ENCODE data around the gene ASF1A. TPM values are rescaled to one million over a fixed set of nuclear protein-coding genes. Genes with fewer than 3 reads are reported as not detected.
A peak's percentile ranks its signal among the peaks of the same experiment; 100 is the strongest.

Gene ASF1A
- total and polyA plus RNA-seq, 10 of the 15 experiments (the other 5 are each of a cell fraction or from before 2014, with no cell fraction given), result 23.7 to 103 (median 31.5) TPM

DNA sequence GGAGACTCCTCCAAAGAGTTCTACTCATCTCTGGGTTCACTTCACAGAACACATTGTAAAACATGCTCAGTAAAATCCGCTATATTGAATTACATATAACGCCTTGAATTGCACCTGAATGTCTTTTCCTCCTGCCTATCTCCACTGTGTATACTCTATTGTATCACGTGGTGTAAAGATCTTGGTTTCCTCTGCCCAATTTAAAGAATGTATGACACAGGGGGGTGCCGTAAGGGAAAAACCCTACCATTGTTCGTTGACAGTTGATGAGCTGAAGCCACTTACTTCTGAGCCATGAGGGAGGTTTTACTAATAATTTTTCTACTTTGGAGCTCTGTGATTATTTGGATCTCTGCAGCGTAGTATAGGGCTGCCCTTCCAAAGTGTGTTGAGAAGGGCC is 6.0 kb downstream of the ASF1A start:
- Histone ChIP-seq H3K36me3 (ENCODE audit: control insufficient read depth in 2 of 2, insufficient read depth in 2 of 2, low read length in 1 of 2) (peaks cover 3 to 13% of the 10 kb centered on the region in 2 experiments; a peak in 3 of 4 replicates), H3K4me1 (ENCODE audit: control insufficient read depth, insufficient read depth, low read length) (peaks cover 3% of the 10 kb centered on the region; the same call in 1 of the 2 replicates), H3K4me3 (no peak overlapping the region), H3K27ac (ENCODE audit: control insufficient read depth, insufficient read depth) (no peak overlapping the region), H4K20me1 (ENCODE audit: control insufficient read depth, insufficient read depth) (no peaks in the 10 kb centered on the region), H2AFZ (ENCODE audit: control insufficient read depth, low read depth, low read length) (no peak overlapping the region), H3K9ac (ENCODE audit: control insufficient read depth, insufficient read depth, low read length) (no peak overlapping the region), H3K27me3 (replicated peaks in 1 of 2; ENCODE audit: control insufficient read depth in 2 of 2, insufficient read depth in 2 of 2, low read length in 1 of 2) (no peaks in the 10 kb centered on the region), H3K9me3 (replicated peaks; ENCODE audit: control insufficient read depth, insufficient read depth, low read length) (no peaks in the 10 kb centered on the region), H3K4me2 (ENCODE audit: control insufficient read depth, insufficient read depth) (peak overlapping the region; percentile 33; the same call in 1 of the 2 replicates), H3K79me2 (ENCODE audit: control insufficient read depth, insufficient read depth, low read length) (peaks cover 65% of the 10 kb centered on the region)
- 82% methylated on average over 6 of the region's 6 CpGs for WGBS (ENCODE audit: insufficient coverage, insufficient replicate concordance, low lambda C conversion rate, missing lambda C conversion rate)
- intact Hi-C loops (cut with micrococcal nuclease; ENCODE audit: unreplicated experiment), result loop anchor here (10.0 kb wide), 4 partner anchors 245 to 445 kb away; partner anchors contain the start of genes CEP85L and MAN1A1
- no TSS peak for BruUV-seq (replicated peaks)
- CTCF ChIA-PET, result interaction anchor here (1.1 kb wide), 1 partner anchor 18 kb away, joined by 3 read pairs; no protein-coding TSS in a partner anchor
- TF ChIP-seq, protein P1, sequence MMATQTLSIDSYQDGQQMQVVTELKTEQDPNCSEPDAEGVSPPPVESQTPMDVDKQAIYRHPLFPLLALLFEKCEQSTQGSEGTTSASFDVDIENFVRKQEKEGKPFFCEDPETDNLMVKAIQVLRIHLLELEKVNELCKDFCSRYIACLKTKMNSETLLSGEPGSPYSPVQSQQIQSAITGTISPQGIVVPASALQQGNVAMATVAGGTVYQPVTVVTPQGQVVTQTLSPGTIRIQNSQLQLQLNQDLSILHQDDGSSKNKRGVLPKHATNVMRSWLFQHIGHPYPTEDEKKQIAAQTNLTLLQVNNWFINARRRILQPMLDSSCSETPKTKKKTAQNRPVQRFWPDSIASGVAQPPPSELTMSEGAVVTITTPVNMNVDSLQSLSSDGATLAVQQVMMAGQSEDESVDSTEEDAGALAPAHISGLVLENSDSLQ (IDR thresholded peaks at IDR 0.05), result peak; percentile 45; the same call in 1 of the 2 replicates
- TF ChIP-seq RAD21 (IDR thresholded peaks at IDR 0.05; ENCODE audit: insufficient read depth, low read depth, low read length) (no peak), RAD51 (IDR thresholded peaks at IDR 0.05) (peak; percentile 93)
- FAIRE-seq (no peak), DNase-seq (ENCODE audit: low read depth, low spot score) (no peak), ATAC-seq (peak; percentile 44)
- POLR2A ChIA-PET, result interaction anchor here (0.6 to 0.9 kb wide), 4 partner anchors 9 to 432 kb away, joined by 3 to 6 read pairs (median 4); no protein-coding TSS in a partner anchor
- RAD21 ChIA-PET (ENCODE audit: unreplicated experiment), result interaction anchor here (1.0 kb wide), 2 partner anchors 9 to 211 kb away, joined by 3 read pairs; no protein-coding TSS in a partner anchor
- SMC1A ChIA-PET (ENCODE audit: uncharacterized antibody, unreplicated experiment), result interaction anchor here (0.5 to 1.6 kb wide), 6 partner anchors 9 to 439 kb away, joined by 3 to 6 read pairs (median 4); partner anchors contain the start of gene MCM9
- in situ Hi-C loops (cut with MboI), result no loop called here

DNA sequence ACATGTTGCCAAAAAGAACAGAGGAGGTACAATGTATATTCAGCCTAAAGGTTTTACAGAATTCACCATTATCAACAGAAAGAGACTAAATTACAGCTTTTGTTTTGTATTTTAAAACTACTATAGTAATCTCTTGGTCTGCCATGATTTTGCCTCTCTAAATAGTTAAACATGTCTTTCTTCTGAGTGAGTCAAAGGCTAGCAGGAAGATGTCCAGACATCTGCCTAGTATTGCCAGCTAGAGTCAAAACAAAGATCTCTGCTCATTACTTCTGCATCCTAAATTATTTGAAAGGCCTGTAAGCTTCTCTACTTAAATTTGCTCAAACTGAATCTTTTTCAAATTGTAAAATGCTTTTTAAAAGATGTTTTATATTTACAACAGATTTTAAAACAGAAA is 8.8 kb downstream of the ASF1A start:
- ChIA-PET CTCF (interaction anchor here (0.7 kb wide), 1 partner anchor 26 kb away, joined by 3 read pairs; no protein-coding TSS in a partner anchor), SMC1A (ENCODE audit: uncharacterized antibody, unreplicated experiment) (interaction anchor here (0.8 to 2.0 kb wide), 3 partner anchors 9 to 32 kb away, joined by 3 to 5 read pairs (median 5); partner anchors contain the start of genes ASF1A and MCM9), RAD21 (ENCODE audit: unreplicated experiment) (interaction anchor here (0.9 to 1.6 kb wide), 2 partner anchors 14 to 32 kb away, joined by 3 to 4 read pairs; no protein-coding TSS in a partner anchor), POLR2A (interaction anchor here (0.6 kb wide), 1 partner anchor 327 kb away, joined by 5 read pairs; no protein-coding TSS in a partner anchor)
- no peaks in the 10 kb centered on the region for H4K20me1 ChIP-seq (ENCODE audit: control insufficient read depth, insufficient read depth)
- peaks cover 38% of the 10 kb centered on the region for H3K79me2 ChIP-seq (ENCODE audit: control insufficient read depth, insufficient read depth, low read length)
- intact Hi-C loops (cut with micrococcal nuclease; ENCODE audit: unreplicated experiment), result no loop called here
- H3K4me3 ChIP-seq, result no peak overlapping the region
- no peak for DNase-seq (ENCODE audit: low read depth, low spot score)
- in situ Hi-C loops (cut with MboI), result no loop called here
- H3K9ac ChIP-seq (ENCODE audit: control insufficient read depth, insufficient read depth, low read length), result no peak overlapping the region
- H3K4me1 ChIP-seq (ENCODE audit: control insufficient read depth, insufficient read depth, low read length), result no peaks in the 10 kb centered on the region; the same call in 1 of the 2 replicates
- no peak for TF ChIP-seq STAT3 (IDR thresholded peaks at IDR 0.05; ENCODE audit: low read depth, low read length)
- no peak for TF ChIP-seq TCF7 (IDR thresholded peaks at IDR 0.05; ENCODE audit: borderline replicate concordance)
- no peak overlapping the region for H3K27ac ChIP-seq (ENCODE audit: control insufficient read depth, insufficient read depth)
- BruUV-seq (replicated peaks), result no TSS peak
- peaks cover 5 to 22% of the 10 kb centered on the region in 2 experiments; a peak in 3 of 4 replicates for H3K36me3 ChIP-seq (ENCODE audit: control insufficient read depth in 2 of 2, insufficient read depth in 2 of 2, low read length in 1 of 2)
- no peaks in the 10 kb centered on the region for H3K27me3 ChIP-seq (replicated peaks in 1 of 2; ENCODE audit: control insufficient read depth in 2 of 2, insufficient read depth in 2 of 2, low read length in 1 of 2)
- H2AFZ ChIP-seq (ENCODE audit: control insufficient read depth, low read depth, low read length), result no peak overlapping the region
- no peaks in the 10 kb centered on the region for H3K9me3 ChIP-seq (replicated peaks; ENCODE audit: control insufficient read depth, insufficient read depth, low read length)
- FAIRE-seq, result no peak
- no peak overlapping the region for H3K4me2 ChIP-seq (ENCODE audit: control insufficient read depth, insufficient read depth)
- ATAC-seq, result no peak

All from GM12878 (cell line).